GM18498 (cell line): ENCODE measurements around the gene PGAP2.
A peak's percentile ranks its signal among the peaks of the same experiment; 100 is the strongest.

Experiments
- ATAC-seq: cut with Tn5 transposase; IDR thresholded peaks from one replicate; pipeline ENCODE4 v1.9.1; 2021; ENCODE audit warnings: mild to moderate bottlenecking, moderate library complexity; ENCODE audit not compliant: unreplicated experiment

Gene PGAP2

DNA sequence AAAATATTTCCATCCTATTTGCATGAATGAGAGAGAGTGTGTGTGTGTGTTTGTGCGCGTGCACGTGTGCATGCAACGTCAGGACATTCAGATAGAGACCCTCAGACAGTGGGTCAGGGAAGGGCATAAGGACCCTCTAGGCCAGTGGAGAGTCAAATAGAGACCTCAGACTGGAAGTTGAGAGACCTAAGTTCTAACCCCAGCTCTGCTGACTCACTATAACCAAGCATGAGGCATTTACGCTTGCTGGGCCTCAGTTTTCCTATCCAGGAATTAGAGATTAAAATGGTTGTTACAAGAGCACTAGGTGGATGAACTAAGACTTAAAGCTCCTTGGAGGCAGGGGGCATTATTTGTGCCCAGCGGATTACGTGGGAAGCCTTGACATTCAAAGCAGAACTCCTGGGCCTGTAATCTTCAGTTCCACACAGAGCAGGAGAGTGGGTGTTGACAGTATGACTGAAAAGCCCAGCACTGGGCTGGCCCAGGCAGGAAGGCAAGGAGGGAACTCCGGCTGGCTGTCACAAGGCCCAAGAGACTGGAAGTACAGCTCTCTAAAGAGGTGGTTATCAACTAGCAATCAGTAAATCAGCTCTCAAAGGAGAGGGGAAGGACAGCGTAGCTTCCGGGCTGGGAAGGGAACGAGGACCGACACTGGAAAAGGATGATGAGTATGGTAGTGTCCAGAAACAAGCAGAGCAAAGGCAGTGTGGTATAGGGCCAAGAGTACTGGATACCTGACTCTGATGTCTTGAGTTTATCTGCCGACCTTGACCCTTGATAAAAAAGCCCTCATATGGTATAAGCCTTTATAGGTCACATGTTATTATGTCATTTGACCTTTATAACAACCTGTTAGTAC lies 23.2 kb downstream of the PGAP2 start:
- no peak for ATAC-seq

DNA sequence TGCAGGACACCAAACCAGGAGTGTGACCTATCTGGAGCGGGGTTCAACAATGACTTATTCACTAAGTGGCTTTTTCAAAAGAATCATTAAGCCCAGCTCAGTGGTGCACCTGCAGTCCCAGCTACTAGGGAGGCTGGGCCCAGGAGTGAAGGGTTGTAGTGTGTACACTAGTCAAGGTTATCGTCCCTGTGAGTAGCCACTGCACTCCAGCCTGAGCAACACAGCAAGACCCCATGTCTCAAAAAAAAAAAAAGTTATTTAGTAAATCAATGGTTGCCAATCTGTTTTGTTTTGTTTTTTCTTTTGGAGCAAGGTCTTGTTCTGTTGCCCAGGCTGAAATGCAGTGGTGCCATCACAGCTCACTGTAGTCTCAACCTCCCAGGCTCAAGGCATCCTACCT lies 24.5 kb downstream of the PGAP2 start:
- no peak for ATAC-seq

DNA sequence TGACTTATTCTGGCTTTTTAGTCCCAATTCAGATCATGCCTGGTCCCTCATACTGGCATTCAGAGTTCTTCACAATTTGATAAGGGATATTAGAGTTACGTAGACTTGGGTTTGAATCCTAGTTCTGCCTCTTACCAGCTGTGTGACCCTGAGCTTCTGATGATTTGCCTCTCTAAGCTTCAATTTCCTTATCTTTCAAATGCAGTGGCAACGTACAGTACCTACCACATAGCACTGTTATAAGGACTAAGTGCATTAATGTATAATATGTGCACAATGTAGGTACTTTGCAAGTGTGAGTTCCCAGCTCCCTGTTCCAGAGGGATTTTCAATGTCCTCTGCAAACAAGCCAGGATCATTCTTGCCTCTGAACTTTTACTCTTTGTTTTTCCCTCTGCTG lies 25.1 kb downstream of the PGAP2 start:
- no peak for ATAC-seq

DNA sequence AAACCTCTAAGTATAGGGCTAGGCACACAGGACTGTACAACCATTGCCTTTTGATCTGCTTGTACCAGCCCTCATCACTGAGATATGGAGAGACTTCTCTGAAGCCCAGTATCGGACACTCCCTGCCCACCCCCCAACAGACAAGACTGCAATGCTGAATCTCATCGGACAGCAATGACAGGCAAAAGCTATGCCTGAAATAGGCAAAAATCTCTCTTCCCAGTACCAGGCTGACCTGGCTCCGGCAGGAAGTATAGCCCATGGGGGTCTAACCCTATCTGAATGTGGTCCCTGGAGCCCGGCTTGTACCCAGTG lies 25.9 kb downstream of the PGAP2 start:
- ATAC-seq, result no peak

DNA sequence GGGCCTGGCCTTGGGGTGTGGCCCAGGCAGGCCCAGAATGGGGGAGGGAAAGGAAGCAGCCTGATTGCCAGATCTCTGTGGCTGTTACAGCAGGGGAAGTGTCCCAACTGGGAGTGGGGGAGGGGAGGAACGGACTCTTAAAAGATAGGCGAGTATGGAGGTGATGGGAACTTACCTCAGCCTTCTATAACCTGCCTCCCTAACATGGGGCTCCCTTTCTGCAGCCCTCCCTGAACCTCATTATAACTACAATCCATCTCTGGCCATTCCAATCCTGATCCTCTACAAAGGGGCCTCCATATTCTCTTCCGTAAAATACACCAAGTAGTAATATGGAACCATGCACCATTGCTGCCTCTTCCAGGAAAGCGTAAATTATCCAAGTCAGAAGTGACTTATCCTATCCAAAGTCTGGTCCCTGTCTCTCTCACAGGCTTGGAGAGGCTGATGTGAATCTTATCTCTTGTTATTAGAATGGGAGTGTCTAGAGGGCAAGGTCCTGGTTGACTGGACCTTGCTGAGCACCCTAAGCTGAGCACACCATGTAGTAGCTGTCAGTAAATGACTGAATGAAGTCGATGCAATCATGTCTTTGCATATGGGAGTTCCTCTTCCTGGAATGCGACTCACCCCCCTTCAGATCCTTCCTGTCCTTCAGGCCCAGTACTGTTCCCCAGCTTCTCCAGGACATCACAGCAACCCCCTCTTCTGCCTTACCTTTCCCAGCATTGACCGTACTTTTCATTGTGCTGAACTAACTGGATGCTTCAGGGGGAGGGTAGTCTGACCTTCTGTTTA lies 26.5 kb downstream of the PGAP2 start:
- no peak for ATAC-seq

DNA sequence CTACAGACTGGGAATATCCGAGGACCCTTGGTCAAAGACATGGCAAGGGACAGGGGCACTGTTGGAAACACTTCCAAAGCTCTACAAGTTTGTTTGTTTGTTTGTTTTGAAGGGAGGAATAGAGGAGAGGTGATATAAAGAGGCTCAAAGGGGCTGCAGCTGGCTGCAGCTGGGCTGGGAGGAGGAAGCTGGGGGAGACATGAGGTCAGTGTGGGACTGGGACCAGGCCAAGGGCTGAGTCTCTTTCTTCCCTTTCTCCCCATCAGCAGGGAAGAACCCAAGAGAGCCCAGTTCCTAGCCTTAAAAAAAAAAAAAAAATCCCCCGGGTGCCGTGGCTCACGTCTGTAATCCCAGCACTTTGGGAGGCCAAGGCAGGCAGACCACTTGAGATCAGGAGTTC lies 27.4 kb downstream of the PGAP2 start:
- no peak for ATAC-seq

DNA sequence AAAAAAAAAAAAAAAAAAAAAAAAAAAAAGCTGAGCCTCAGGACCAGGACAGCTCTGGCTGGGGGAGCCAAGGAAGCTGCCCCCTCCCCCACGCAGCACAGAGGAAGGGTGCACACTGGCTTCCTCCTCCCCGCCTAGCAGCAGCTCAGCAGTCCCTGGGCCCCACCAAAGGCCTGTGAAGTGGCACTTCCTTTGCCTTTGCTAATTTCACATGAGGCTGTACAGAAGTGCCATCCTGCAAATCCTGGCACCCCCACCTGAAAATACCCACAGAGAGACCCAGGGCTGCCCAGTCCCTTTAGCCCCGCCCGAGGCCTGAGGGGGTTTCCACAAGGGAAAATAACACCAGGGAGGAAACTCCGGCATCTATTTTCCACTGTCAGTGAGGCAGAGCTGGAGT lies 28.5 kb downstream of the PGAP2 start:
- ATAC-seq, result no peak

DNA sequence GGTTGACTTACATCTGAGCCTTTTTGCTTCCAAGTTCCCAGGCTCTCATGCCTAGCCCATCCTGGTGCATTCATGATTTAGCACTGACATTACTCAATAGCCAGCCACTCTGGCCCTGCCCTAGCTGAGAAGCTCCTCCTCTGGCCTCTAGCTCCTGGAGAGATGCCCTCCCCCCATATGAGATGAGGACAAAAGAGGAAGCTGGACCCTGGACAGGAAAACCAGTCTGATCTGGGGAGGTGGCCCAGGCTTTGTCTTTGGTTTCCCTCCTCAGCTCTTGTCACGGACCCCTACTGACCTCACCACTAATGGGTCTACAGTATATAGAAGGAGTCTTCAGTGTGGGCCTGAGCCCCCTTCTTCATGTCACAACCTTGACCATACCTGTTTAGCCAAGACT lies 29.4 kb downstream of the PGAP2 start:
- ATAC-seq, result no peak

DNA sequence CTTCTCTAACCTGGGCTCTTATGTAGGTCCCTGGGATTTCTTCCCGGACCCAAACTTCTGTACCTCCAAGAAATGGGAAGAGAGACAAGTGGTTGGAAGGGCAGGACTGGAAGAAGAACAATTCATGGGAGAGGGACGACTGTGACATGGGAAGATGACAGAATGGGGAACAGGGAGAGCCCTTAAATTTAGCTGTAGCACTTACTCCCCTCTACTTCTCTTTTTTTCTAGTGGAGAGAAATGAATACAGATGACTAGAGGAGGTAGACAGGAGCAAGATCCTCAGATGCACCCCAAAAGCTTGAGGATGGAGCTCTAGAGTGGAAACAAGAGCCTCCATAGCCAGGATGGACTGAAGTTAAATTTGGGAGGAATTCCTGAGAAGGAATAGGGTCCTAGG lies 30.1 kb downstream of the PGAP2 start:
- no peak for ATAC-seq

DNA sequence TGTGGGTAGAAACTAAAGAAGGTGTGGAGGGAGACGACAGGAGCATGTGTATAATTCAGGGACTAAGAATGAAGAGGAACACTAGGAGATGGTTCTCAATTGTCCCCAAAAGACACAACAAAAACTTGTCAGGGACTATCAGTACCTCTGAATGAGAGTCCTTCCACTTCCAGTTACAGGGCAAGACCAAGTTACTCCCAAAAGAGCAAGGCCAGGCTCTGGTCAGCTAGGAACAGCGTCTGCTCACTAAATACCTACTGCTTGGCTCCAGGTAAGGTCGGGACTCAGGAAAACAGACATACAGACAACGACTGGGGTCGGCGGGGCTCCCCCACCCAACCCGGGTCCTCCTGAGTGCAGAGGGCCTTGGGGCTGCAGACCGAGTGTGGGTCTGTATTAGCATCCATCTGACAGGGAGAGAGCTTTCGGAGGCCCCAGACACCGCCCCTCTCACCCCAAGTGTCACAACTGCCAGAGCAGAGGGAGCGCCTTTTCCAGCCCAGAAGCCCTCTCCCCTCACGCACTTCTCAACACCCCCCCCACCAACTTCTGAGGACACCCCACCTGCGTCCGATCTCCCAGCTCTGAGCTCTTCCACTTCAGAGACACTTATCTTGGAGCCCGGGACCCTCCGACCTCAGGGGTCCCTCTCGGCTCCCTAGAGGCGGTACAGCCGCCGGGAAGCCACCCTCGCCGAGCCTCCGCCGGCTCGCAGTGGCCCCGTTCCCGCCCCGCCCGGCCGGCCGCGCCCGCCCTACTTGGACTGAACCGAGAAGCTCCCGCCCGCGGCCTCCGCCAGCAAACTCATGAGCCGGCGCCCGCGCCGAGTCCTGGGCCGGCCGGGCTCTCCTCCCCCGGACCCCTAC lies 31.9 kb downstream of the PGAP2 start:
- ATAC-seq, result peak; percentile 1

DNA sequence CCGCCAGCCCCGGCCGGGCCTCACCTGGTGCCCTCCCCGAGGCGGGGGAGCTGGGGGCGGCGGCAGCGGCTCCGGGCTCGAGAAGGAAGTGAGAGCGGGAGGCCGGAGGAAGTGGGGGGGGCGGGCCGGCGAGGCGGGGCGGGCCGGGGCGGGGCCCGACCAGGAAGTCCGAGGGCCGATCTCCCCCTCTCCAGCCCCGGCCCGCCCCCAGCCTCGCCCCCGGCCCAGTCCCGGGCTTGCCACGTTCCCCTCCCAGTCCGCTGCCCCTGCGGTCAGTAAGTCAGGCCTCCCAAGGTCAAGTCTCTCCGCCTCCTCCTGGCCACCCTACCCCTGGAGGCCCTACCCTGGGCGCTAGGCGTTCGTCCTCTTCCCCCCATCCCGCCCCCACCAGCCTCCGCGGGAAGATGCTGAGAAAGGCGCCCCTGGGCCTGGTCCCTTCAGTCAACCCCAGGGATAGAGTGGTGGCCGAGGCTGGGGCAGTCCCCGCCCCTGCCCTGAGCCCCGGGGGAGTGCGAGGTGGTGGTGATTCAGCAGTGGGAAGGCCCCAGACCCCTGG lies 32.6 kb downstream of the PGAP2 start, which contains the start of gene RHOG:
TSS of gene RHOG (minus strand) at position 90 of the 556 bp plus-strand sequence. CDS start 12,821 bp downstream, outside the sequence.
- peak; percentile 50 for ATAC-seq

DNA sequence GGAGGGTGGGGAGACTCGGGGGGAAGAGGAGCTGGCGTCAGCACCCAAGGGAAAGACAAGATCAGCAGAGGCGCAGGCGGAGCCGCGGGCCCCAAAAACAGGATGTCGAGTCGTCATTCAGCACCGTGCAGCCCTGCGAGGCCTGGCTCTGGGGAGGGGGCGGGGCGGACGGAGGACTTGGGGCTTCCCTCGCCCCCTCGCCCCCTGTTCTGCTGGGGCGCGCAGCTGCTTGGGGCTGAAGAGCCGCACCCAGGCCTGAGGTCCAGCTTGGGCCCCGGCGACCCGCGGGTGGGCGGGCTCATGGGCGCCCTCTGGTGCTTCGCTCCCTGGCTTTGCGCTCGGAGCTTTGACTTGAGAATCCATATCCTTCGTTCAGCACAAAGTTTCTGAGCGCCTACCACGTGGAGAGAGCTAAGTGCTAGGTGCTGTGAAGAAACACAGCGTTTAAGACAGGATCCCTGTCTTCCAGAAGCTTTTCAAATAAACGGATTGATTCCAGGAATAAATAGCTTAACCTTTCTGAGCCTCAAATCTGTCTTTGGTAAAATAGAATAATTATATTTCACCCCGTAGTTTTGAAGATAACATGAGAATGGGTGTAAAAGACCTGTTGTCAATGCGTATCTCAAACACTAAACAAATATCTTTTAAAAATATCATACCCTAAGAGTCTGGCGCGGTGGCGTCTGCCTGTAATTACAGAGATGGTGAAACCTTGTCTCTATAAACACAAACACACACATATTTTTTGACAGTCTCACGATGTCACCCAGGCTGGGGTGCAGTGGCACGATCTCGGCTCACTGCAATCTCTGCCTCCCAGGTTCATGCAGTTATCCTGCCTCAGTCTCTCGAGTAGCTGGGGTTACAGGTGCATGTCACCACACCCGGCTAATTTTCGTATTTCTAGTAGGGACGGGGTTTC lies 33.3 kb downstream of the PGAP2 start:
- ATAC-seq, result peak; percentile 55

DNA sequence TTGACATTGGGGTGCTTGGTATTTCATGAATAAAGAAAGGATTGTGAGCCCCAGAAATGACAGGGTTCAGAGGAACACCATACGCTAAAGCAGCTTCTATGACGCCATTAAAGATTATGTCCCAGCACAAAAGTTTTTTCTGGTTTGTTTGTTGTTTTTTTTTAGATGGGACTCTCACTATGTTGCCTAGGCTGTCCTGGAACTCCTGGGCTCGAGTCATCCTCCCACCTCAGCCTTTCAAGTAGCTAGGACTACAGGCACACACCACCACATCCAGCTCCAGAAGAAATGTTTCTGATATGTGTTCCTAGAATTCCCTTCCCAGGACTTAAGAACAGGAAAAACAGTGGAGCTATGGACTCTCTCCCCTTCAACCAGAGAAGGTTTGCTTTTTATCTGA lies 35.0 kb downstream of the PGAP2 start:
- ATAC-seq, result no peak

DNA sequence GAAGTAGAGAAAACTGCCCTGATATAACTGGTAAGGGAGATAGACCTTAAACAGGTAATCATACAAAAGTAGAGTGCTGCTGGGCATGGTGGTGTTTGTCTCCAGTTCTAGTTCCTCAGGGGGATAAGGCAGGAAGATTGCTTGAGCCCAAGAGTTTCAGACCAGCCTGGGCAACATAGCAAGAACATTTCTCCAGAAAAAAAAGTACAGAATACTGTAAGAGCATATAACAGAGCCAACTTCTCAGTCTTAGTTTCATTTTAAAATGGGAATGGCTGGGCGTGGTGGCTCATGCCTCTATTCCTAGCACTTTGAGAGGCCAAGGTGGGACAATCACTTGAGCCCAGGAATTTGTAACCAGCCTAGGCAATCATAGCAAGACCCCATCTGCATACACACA lies 36.9 kb downstream of the PGAP2 start:
- no peak for ATAC-seq

DNA sequence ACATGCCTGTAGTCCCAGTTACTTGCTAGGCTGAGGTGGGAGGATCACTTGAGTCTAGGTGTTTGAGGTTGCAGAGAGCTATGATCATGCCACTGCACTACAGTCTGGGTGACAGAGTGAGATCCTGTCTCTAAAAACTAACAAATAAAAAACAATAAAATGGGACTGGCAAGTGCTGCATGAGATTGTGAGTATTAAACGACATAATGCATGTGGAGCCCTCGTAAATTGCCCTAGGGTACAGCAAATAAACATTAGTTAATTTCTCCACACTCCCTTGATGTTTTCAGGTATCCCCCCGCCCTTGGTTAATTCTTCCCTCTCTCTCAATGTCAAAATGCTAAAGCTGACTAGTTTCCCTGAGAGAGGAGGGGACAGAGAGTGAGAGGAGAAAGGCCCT lies 37.3 kb downstream of the PGAP2 start:
- no peak for ATAC-seq

DNA sequence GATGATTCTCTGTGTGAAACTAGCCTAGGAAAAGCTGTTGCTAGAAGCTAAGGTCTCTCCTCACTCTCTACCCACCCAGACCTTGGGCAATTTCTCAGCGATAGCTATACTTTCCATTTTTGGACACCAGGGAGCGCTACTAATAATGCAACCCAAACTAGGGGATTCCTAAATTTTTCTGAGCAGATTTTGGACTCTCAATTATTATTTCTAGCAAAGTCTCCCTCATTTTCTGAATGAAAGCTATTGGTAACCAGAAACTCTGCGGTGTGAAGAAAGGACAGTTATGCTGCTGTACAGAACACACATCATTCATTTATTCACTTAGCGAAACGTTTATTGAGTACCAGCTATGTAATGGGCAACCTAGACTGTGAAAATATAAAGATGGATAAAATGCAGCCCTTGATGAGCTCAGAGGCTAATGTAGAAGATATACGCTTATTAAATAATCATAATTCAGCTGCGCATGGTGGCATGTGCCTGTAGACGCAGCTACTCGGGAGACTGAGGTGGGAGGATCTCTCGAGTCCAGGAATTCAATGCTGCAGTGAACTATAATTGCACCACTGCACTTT lies 41.0 kb downstream of the PGAP2 start:
- no peak for ATAC-seq

DNA sequence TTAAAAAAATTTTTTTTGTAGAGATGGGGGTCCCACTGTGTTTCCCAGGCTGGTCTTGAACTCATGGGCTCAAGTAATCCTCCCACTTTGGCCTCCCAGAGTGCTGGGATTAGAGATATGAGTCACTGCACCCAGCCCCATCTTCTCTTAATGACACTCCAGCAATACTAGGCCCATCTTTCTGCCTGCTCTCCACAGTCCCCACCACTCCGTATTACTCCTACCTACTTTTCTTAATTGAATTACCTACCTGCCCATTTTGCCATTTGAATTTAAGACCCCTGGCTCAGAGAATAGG lies 45.1 kb downstream of the PGAP2 start:
- ATAC-seq, result no peak

DNA sequence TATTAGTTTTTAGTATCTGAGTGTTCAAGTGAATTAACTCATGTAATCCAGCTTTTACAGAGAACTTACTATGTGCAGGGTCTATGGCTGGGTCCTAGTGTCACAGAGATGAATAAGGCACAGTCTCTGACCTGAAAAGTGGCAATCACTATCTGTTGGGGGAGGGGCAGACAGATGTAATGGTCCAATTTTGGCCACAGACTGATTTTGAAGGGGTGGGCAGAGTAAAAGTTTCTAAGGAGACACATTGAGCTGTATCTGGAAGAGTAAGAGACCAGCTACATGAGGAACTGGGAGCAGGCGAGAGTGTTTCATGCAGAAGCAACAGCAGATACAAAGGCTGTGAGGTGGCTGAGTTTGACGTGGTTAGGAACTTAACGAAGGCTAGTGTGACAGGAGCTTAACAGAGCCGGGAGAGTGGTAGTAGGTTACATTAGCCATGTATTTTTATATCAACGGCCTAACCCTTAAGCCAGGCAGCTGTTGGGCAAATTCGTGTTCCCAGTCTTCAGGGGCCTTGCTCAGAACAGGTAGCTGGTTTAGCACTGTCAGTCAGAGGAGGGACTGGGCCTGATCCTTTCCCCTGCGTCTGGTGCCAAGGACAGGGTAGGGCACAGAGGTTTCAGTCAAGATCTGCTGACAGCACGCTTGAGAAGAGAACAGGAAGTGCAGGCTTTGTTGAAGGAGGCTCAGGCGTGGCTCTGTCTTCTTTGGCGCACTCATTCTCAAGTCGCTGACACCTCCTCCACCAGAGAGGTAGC lies 45.7 kb downstream of the PGAP2 start:
- ATAC-seq, result peak; percentile 37

DNA sequence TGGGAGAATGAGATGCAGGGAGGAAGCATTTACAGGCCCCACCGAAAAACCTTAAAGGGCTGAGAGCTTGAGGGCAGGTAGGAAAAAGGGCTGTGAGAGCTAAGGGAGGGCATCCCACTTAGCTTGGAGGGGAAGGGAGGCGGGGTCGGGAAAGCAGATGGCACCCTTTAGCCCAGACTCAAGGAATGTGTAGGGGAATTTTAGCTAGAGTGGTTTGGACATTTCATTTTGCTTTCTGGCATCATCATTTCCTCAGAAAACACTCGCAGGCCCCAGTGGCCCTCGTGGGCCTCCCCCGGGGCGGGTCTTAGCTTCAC lies 46.3 kb downstream of the PGAP2 start:
- ATAC-seq, result no peak
